K562 (cell line): Measurements from ENCODE around the gene ACOT13.
"Not testable (repeated sequence)": the region's sequence is repeated elsewhere in the genome, so short reads cannot be mapped to it uniquely, and the experiment has no call there.

Source experiments
- JUND ChIP-seq, 2 experiments: IDR thresholded peaks; 2 replicates in 1 of 2; 3 replicates in 1 of 2; pipeline ENCODE4 v1.6.1; 2011; ENCODE audit warnings: borderline replicate concordance in 2 of 2, low read depth in 2 of 2, low read length in 2 of 2, improper control_type of control experiment in 1 of 2, missing biosample characterization in 1 of 2, missing genetic modification characterization in 1 of 2, missing genetic modification reagents in 1 of 2
- MAZ ChIP-seq, 2 experiments: fragments of 450-650 bp in 1 of 2; sonication (generic) in 1 of 2; formaldehyde crosslinking; IDR thresholded peaks in 1 of 2; conservative IDR thresholded peaks in 1 of 2; 2 replicates each; pipeline versions ENCODE4 v1.4.0 to v1.5.0; 2020; ENCODE audit warnings: mild to moderate bottlenecking in 1 of 2, missing genetic modification reagents in 1 of 2
- NFE2L1 ChIP-seq: fragments of 450-650 bp; IDR thresholded peaks from 2 replicates; pipeline ENCODE4 v1.6.1; 2016; ENCODE audit warnings: missing genetic modification characterization, low read depth, mild to moderate bottlenecking, missing compliant biosample characterization, moderate library complexity, borderline replicate concordance
- UBTF ChIP-seq, 2 experiments: IDR thresholded peaks; 2 replicates each; pipeline ENCODE4 v1.6.1; 2012; ENCODE audit warnings: improper control_type of control experiment in 2 of 2, low read depth in 2 of 2, low read length in 2 of 2, borderline replicate concordance in 1 of 2
- ZKSCAN1 ChIP-seq: fragments of 150-350 bp; IDR thresholded peaks from 2 replicates; pipeline ENCODE4 v1.6.1; 2016; ENCODE audit warnings: low read depth, low read length

DNA sequence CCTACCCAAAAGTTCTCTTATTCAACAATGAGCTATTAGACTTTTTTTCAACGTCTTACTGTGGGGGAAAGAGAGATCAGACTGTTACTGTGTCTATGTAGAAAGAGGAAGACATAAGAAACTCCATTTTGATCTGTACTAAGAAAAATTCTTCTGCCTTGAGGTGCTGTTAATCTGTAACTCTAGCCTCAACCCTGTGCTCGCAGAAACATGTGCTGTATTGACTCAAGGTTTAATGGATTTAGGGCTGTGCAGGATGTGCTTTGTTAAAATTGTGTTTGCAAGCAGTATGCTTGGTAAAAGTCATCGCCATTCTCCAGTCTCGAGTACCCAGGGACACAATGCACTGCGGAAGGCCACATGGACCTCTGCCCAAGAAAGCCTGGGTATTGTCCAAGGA, 5.1 kb upstream of the ACOT13 start:
- TF ChIP-seq NFE2L1 (tag); UBTF (IDR thresholded peaks at IDR 0.05; ENCODE audit: borderline replicate concordance in 1 of 2, low read depth in 2 of 2, low read length in 2 of 2); MAZ (CRISPR knock-in tag; conservative IDR thresholded peaks at IDR 0.05 in 1 of 2, IDR thresholded peaks at IDR 0.05 in 1 of 2); ZKSCAN1; JUND (IDR thresholded peaks at IDR 0.05; ENCODE audit: borderline replicate concordance, low read depth, low read length); JUND (tag; IDR thresholded peaks at IDR 0.05; ENCODE audit: borderline replicate concordance, low read depth, low read length): not testable (repeated sequence)
